H9 (cell line): Measurements from ENCODE around the gene NUP214. TPM values are rescaled to one million over a fixed set of nuclear protein-coding genes. Genes with fewer than 3 reads are reported as not detected.

ENCODE experiments used
- DNase-seq: peaks from one replicate; pipeline ENCODE4 v3.0.0-alpha.2; 2017
- H2AFZ ChIP-seq: one replicate; pipeline ENCODE4 v1.6.1; 2013; ENCODE audit warnings: mild to moderate bottlenecking, low read length, control low read depth, moderate library complexity
- H2AK5ac ChIP-seq: 2 replicates; pipeline ENCODE4 v1.6.1; 2013; ENCODE audit warnings: low read length, control low read depth, mixed read lengths; ENCODE audit not compliant: insufficient read length
- H2BK120ac ChIP-seq: one replicate; pipeline ENCODE4 v1.6.1; 2013; ENCODE audit warnings: low read depth, mild to moderate bottlenecking, low read length, control low read depth, inconsistent platforms; ENCODE audit not compliant: poor library complexity, severe bottlenecking
- H2BK12ac ChIP-seq: 2 replicates; pipeline ENCODE4 v1.6.1; 2013; ENCODE audit warnings: low read length, control low read depth, mixed read lengths, low read depth; ENCODE audit not compliant: insufficient read length
- H2BK15ac ChIP-seq: 2 replicates; pipeline ENCODE4 v1.6.1; 2013; ENCODE audit warnings: low read depth, low read length, control low read depth
- H2BK20ac ChIP-seq: one replicate; pipeline ENCODE4 v1.6.1; 2013; ENCODE audit warnings: low read depth, mild to moderate bottlenecking, low read length, control low read depth, inconsistent platforms; ENCODE audit not compliant: poor library complexity, severe bottlenecking
- H2BK5ac ChIP-seq: 2 replicates; pipeline ENCODE4 v1.6.1; 2013; ENCODE audit warnings: low read length, control low read depth, mixed read lengths; ENCODE audit not compliant: insufficient read length
- H3K14ac ChIP-seq: 2 replicates; pipeline ENCODE4 v1.6.1; 2013; ENCODE audit warnings: low read length, control low read depth; ENCODE audit not compliant: insufficient read depth
- H3K18ac ChIP-seq: 2 replicates; pipeline ENCODE4 v1.6.1; 2013; ENCODE audit warnings: low read depth, mild to moderate bottlenecking, mixed read lengths, low read length, control low read depth; ENCODE audit not compliant: insufficient read length
- H3K23ac ChIP-seq: 2 replicates; pipeline ENCODE4 v1.6.1; 2013; ENCODE audit warnings: low read length, control low read depth, mixed read lengths, low read depth; ENCODE audit not compliant: insufficient read length
- H3K23me2 ChIP-seq: 2 replicates; pipeline ENCODE4 v1.6.1; 2013; ENCODE audit warnings: low read depth, mild to moderate bottlenecking, mixed read lengths, low read length, control low read depth; ENCODE audit not compliant: insufficient read length, poor library complexity, severe bottlenecking
- H3K27ac ChIP-seq: 2 replicates; pipeline ENCODE4 v1.5.1; 2013; ENCODE audit warnings: low read length, control low read depth, mixed read lengths, low read depth; ENCODE audit not compliant: insufficient read length
- H3K27me3 ChIP-seq: 2 replicates; pipeline ENCODE4 v1.6.1; 2013; ENCODE audit warnings: low read length, control low read depth, inconsistent platforms; ENCODE audit not compliant: insufficient read depth
- H3K4ac ChIP-seq: 2 replicates; pipeline ENCODE4 v1.6.1; 2013; ENCODE audit warnings: low read depth, mild to moderate bottlenecking, control low read depth, inconsistent platforms, low read length, moderate library complexity
- H3K4me1 ChIP-seq: 2 replicates; pipeline ENCODE4 v1.6.1; 2013; ENCODE audit warnings: low read length, control low read depth, inconsistent platforms; ENCODE audit not compliant: insufficient read depth
- H3K4me2 ChIP-seq: 2 replicates; pipeline ENCODE4 v1.6.1; 2013; ENCODE audit warnings: low read length, control low read depth, mixed read lengths; ENCODE audit not compliant: insufficient read length, insufficient read depth
- H3K56ac ChIP-seq: 2 replicates; pipeline ENCODE4 v1.6.1; 2013; ENCODE audit warnings: low read depth, mild to moderate bottlenecking, mixed read lengths, low read length, control low read depth; ENCODE audit not compliant: insufficient read length
- H3K79me1 ChIP-seq: 2 replicates; pipeline ENCODE4 v1.6.1; 2013; ENCODE audit warnings: low read depth, mild to moderate bottlenecking, moderate library complexity, low read length, control low read depth, inconsistent platforms; ENCODE audit not compliant: insufficient read depth, poor library complexity, severe bottlenecking
- H3K79me2 ChIP-seq: 2 replicates; pipeline ENCODE4 v1.6.1; 2013; ENCODE audit warnings: low read length, control low read depth, inconsistent platforms; ENCODE audit not compliant: insufficient read depth
- H3K9ac ChIP-seq: 2 replicates; pipeline ENCODE4 v1.6.1; 2013; ENCODE audit warnings: low read length, control low read depth, mixed read lengths; ENCODE audit not compliant: insufficient read length; ENCODE audit errors: extremely low read depth
- H3K9me3 ChIP-seq: one replicate; pipeline ENCODE4 v1.6.1; 2013; ENCODE audit warnings: low read depth, low read length, inconsistent platforms; ENCODE audit not compliant: control insufficient read depth
- H3T11ph ChIP-seq: one replicate; pipeline ENCODE4 v1.6.1; 2013; ENCODE audit warnings: mild to moderate bottlenecking, low read length, control low read depth, inconsistent platforms
- H4K20me1 ChIP-seq: one replicate; pipeline ENCODE4 v1.6.1; 2013; ENCODE audit not compliant: control insufficient read depth, insufficient read length, insufficient read depth
- H4K5ac ChIP-seq: 2 replicates; pipeline ENCODE4 v1.6.1; 2013; ENCODE audit warnings: low read depth, mild to moderate bottlenecking, mixed read lengths, low read length, control low read depth; ENCODE audit not compliant: insufficient read length
- H4K8ac ChIP-seq: replicated peaks from 2 replicates; pipeline ENCODE4 v1.6.1; 2013; ENCODE audit warnings: low read length, control low read depth, mixed read lengths, low read depth; ENCODE audit not compliant: insufficient read length
- H4K91ac ChIP-seq: 2 replicates; pipeline ENCODE4 v1.6.1; 2013; ENCODE audit warnings: low read depth, mild to moderate bottlenecking, moderate library complexity, mixed read lengths, low read length, control low read depth; ENCODE audit not compliant: insufficient read length
- H3K27ac Mint-ChIP-seq, 3 experiments: 2 replicates in 2 of 3; 3 replicates in 1 of 3; pipeline ENCODE4 v1.8.0; 2020 to 2021; ENCODE audit warnings: mixed read lengths in 3 of 3, mild to moderate bottlenecking in 1 of 3, moderate library complexity in 1 of 3
- H3K27me3 Mint-ChIP-seq: 2 replicates; pipeline ENCODE4 v1.8.0; 2021; ENCODE audit warnings: low read depth, mild to moderate bottlenecking, moderate library complexity, mixed read lengths
- H3K36me3 Mint-ChIP-seq, 3 experiments: 2 replicates in 2 of 3; 3 replicates in 1 of 3; pipeline ENCODE4 v1.8.0; 2020 to 2021; ENCODE audit warnings: low read depth in 3 of 3, mixed read lengths in 3 of 3; ENCODE audit not compliant: insufficient read depth in 1 of 3
- H3K4me1 Mint-ChIP-seq, 2 experiments: 2 replicates each; pipeline ENCODE4 v1.8.0; 2020; ENCODE audit warnings: mixed read lengths in 2 of 2
- H3K4me3 Mint-ChIP-seq, 2 experiments: 2 replicates in 1 of 2; 3 replicates in 1 of 2; pipeline ENCODE4 v1.8.0; 2020 to 2021; ENCODE audit warnings: mild to moderate bottlenecking in 2 of 2, mixed read lengths in 2 of 2, moderate library complexity in 1 of 2
- H3K9me3 Mint-ChIP-seq, 2 experiments: 2 replicates in 1 of 2; 3 replicates in 1 of 2; pipeline ENCODE4 v1.8.0; 2020; ENCODE audit warnings: mild to moderate bottlenecking in 2 of 2, mixed read lengths in 2 of 2, moderate library complexity in 1 of 2
- CTCF ChIP-seq: fragments of 200-600 bp; sonication (generic); conservative IDR thresholded peaks from 3 replicates; pipeline ENCODE4 v1.8.0; 2021; ENCODE audit warnings: antibody characterized with exemption, mild to moderate bottlenecking
- WGBS: extraction: QIAGEN DNeasy Blood & Tissue Kit; methylation state at CpG from one replicate; pipeline ENCODE4 v1.1.7; 2013; ENCODE audit warnings: missing lambda C conversion rate, low lambda C conversion rate, mixed read lengths; ENCODE audit not compliant: insufficient read length; ENCODE audit errors: extremely low coverage; 5-methylcytosine and 5-hydroxymethylcytosine counted together
- total RNA-seq: library from RNA; stranded (reverse); gene quantifications from 2 replicates; pipeline ENCODE4 v1.2.1, GENCODE V29; 2021

Gene NUP214
- total RNA-seq, 1 experiment from 2014 or later: 53.8 TPM

- no CpG with 5 or more reads among the region's 3 CpGs for WGBS
- no peak overlapping the region for H4K8ac ChIP-seq
- peaks cover 27 to 42% of the 10 kb centered on the region in 2 experiments for H3K4me1 Mint-ChIP-seq
- no peaks in the 10 kb centered on the region for H3K79me1 ChIP-seq
- peaks cover 19% of the 10 kb centered on the region for H3K27me3 Mint-ChIP-seq
- H3K36me3 Mint-ChIP-seq: no peaks in the 10 kb centered on the region
- H3K14ac ChIP-seq: no peak overlapping the region
- H3K4ac ChIP-seq: no peak overlapping the region
- no peak overlapping the region for H3K4me3 Mint-ChIP-seq
- no peaks in the 10 kb centered on the region for H3K9me3 ChIP-seq
- H4K5ac ChIP-seq: no peak overlapping the region
- H2BK15ac ChIP-seq: no peak overlapping the region
- H3K4me1 ChIP-seq: peaks cover 3% of the 10 kb centered on the region; the same call in 1 of the 2 replicates
- H3K27me3 ChIP-seq: peaks cover 6% of the 10 kb centered on the region; the same call in 1 of the 2 replicates
- H4K20me1 ChIP-seq: no peaks in the 10 kb centered on the region
- no peak overlapping the region for H2BK5ac ChIP-seq
- no peak overlapping the region for H3K27ac ChIP-seq
- no peak overlapping the region for H2AFZ ChIP-seq
- no peak overlapping the region for H2AK5ac ChIP-seq
- no peak overlapping the region for H3K18ac ChIP-seq
- no peak overlapping the region for H2BK12ac ChIP-seq
- no peak overlapping the region for H4K91ac ChIP-seq
- no peaks in the 10 kb centered on the region for H3K9me3 Mint-ChIP-seq
- no peak overlapping the region for H3K9ac ChIP-seq
- TF ChIP-seq CTCF: no peak
- no peak overlapping the region for H3K4me2 ChIP-seq
- no peak overlapping the region for H3K23ac ChIP-seq
- no peak overlapping the region for H3K56ac ChIP-seq
- no peak overlapping the region for H3K27ac Mint-ChIP-seq
- H2BK20ac ChIP-seq: no peak overlapping the region
- H3T11ph ChIP-seq: no peak overlapping the region
- H3K23me2 ChIP-seq: no peaks in the 10 kb centered on the region
- no peak for DNase-seq
- no peak overlapping the region for H2BK120ac ChIP-seq
- H3K79me2 ChIP-seq: no peaks in the 10 kb centered on the region
Observed at GRCh38 chr9:131272212-131272611, 146.8 kb downstream of the NUP214 start.
